GM12865 (cell line): Measurements from ENCODE around the gene FILIP1L.

ENCODE experiments used
- DNase-seq: peaks from one replicate; pipeline ENCODE4 v3.0.0; 2010; ENCODE audit warnings: low read depth
- H3K4me3 ChIP-seq: 2 replicates; pipeline ENCODE4 v1.5.1; 2011; ENCODE audit warnings: mild to moderate bottlenecking, low read depth, low read length, control low read depth
- CTCF ChIP-seq: IDR thresholded peaks from 2 replicates; pipeline ENCODE4 v1.5.1; 2011; ENCODE audit warnings: low read length, control low read depth, low read depth, inconsistent platforms; ENCODE audit not compliant: insufficient read depth; ENCODE audit errors: missing control alignments

The FILIP1L gene

GRCh38 chr3:99875929-99876841, 238.1 kb downstream of the FILIP1L start:
- peak overlapping the region; percentile 60 for H3K4me3 ChIP-seq
- peak; percentile 73 for DNase-seq
- TF ChIP-seq CTCF, result no peak

- no peak for TF ChIP-seq CTCF
- no peak for DNase-seq
- H3K4me3 ChIP-seq, result peak overlapping the region; percentile 60
These were observed 238.7 kb downstream of the FILIP1L start for GRCh38 chr3:99875581-99875928.

- TF ChIP-seq CTCF, result no peak
- no peak overlapping the region; the same call in 1 of the 2 replicates for H3K4me3 ChIP-seq
- DNase-seq, result no peak
These were observed 239.9 kb downstream of the FILIP1L start for GRCh38 chr3:99874237-99875002.

- TF ChIP-seq CTCF, result no peak
- no peak overlapping the region for H3K4me3 ChIP-seq
- DNase-seq, result no peak
These were observed 240.8 kb downstream of the FILIP1L start for GRCh38 chr3:99873269-99874102.

GRCh38 chr3:99872923-99873254, 241.4 kb downstream of the FILIP1L start:
- no peak overlapping the region for H3K4me3 ChIP-seq
- DNase-seq, result peak; percentile 76
- TF ChIP-seq CTCF, result no peak

- no peak for TF ChIP-seq CTCF
- DNase-seq, result no peak
- no peak overlapping the region for H3K4me3 ChIP-seq
These were observed 242.9 kb downstream of the FILIP1L start for GRCh38 chr3:99871231-99872045.
